Esophagus muscularis mucosa (tissue), 4 donors: ENCODE measurements around the gene NUDT21.

Source experiments
- EP300 ChIP-seq: sonication (generic); formaldehyde crosslinking; IDR thresholded peaks from one replicate; pipeline ENCODE4 v1.6.1; 2017; ENCODE audit warnings: antibody characterized with exemption
- POLR2A ChIP-seq: fragments of 450-650 bp; IDR thresholded peaks from one replicate; pipeline ENCODE4 v1.6.1; 2017; ENCODE audit warnings: antibody characterized with exemption, moderate library complexity, mild to moderate bottlenecking, low read depth
- TF ChIP-seq, protein P1 (sequence below), 3 experiments: fragments of 200-600 bp in 2 of 3; fragments of 450-650 bp in 1 of 3; sonication (generic) in 2 of 3; IDR thresholded peaks; one replicate each; pipeline ENCODE4 v1.5.1; 2017 to 2019; ENCODE audit warnings: antibody characterized with exemption in 3 of 3, mild to moderate bottlenecking in 2 of 3, moderate library complexity in 1 of 3

DNA sequence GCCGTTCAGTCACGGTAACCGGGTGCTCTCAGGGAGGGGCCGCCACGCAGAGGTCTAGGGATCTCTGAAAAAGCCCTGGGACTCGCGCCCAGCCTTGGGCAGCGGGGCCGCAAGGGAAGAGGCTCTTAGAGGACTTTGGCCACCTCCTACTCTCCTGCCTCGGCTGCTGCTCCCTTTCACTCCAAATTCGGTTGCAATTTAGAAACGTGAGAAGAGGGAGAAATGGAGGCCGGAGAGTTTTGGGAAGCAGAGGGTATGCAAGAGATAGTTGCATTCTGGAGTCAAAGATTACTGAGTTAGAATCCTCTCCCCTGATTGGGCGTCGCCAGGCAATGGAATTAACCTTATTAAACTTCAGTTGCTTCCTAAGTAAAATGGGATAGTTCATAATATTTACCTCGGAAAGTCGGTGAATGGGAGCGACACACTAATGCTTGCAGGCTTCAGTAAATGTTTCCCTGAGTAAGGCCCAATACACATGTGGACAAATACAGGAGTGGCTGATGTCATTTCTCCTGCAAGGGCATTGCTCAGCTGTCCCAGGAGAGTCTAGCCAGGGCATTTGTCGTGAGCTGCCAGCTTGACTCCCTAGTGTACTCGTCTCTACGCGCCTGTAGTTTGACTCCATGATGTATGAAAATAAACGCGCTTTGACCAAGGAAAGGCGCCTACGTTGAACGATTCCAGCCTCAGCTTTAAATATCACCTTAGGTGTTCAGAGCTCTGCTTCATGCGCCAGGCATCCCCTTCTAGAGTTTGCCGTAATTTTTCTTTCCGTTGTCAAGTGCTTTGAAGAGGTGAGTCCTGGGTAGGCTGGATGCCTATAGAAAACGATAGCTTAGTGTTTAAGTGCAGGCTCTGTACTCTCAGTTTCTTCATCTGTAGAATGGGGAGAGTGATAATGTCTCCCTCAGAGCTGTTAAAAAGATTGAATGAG, 889 bp upstream of the NUDT21 start:
- TF ChIP-seq, protein P1, sequence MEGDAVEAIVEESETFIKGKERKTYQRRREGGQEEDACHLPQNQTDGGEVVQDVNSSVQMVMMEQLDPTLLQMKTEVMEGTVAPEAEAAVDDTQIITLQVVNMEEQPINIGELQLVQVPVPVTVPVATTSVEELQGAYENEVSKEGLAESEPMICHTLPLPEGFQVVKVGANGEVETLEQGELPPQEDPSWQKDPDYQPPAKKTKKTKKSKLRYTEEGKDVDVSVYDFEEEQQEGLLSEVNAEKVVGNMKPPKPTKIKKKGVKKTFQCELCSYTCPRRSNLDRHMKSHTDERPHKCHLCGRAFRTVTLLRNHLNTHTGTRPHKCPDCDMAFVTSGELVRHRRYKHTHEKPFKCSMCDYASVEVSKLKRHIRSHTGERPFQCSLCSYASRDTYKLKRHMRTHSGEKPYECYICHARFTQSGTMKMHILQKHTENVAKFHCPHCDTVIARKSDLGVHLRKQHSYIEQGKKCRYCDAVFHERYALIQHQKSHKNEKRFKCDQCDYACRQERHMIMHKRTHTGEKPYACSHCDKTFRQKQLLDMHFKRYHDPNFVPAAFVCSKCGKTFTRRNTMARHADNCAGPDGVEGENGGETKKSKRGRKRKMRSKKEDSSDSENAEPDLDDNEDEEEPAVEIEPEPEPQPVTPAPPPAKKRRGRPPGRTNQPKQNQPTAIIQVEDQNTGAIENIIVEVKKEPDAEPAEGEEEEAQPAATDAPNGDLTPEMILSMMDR (IDR thresholded peaks at IDR 0.05): no peak
- TF ChIP-seq EP300 (no peak), POLR2A (no peak)
